HG02943 (cell line): Measurements from ENCODE around the gene PRKAR1A.
"Not testable (repeated sequence)": the region's sequence is repeated elsewhere in the genome, so short reads cannot be mapped to it uniquely, and the experiment has no call there.

Experiments used
- ATAC-seq: cut with Tn5 transposase; IDR thresholded peaks from one replicate; pipeline ENCODE4 v1.9.1; 2021; ENCODE audit warnings: mild to moderate bottlenecking, low read depth, moderate library complexity; ENCODE audit not compliant: unreplicated experiment

PRKAR1A gene

GRCh38 chr17:68573338-68573737, 61.1 kb downstream of the PRKAR1A start:
- no peak for ATAC-seq

DNA sequence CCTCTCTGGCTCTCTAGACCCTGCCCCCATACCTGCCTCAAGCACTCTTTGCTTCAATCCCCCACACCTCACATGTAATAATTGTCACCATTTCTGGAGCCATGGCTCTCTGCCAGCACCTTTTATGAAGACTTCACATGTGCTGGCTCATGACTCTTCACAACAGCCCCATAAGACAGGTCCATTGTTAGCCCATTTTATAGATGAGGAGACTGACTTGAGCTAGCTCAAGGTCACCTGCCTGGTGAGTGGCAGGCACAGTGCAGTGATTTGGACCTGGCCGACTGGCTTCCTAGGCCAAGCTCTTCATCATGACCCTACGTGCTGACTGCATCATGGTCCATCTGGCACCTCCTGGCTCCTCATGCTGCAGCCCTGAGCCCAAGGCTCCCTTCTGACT, 63.9 kb downstream of the PRKAR1A start:
- no peak for ATAC-seq

DNA sequence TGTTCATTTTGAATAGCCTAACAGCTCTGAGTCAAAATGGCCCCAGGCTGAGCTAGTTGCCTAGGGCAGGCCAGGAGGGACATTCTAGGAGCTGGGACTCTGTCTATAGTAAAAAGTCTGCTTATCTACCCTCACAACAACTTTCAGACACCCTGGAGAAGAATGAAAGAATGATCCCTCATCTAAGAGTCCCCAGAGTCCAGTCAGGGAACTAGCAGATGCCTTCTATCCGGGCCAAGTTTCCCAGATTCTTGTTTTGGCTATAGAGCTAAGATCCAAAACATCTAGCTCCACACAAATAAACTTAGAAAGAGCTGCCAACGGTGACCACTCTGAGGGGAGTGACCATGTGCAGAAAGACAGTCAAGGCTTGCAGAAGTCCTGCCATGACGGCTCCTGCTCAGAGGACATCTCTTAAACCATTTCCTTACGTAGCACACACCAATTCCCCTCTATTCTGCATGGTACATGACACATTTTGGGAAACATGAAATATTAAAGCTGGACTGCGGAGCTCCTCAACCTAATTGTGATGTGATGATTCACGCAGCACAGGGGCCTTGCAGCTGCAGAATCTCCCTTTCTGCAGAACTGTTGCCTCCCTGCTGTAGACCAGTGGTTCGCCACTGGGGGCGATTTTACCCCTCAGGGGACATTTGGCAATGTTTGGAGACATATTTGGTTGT, 64.7 kb downstream of the PRKAR1A start:
- no peak for ATAC-seq

GRCh38 chr17:68577497-68577821, 65.2 kb downstream of the PRKAR1A start:
- ATAC-seq: no peak

GRCh38 chr17:68578236-68578635, 66.0 kb downstream of the PRKAR1A start:
- no peak for ATAC-seq

- ATAC-seq: no peak
Measured at GRCh38 chr17:68579194-68579927, 67.1 kb downstream of the PRKAR1A start.

DNA sequence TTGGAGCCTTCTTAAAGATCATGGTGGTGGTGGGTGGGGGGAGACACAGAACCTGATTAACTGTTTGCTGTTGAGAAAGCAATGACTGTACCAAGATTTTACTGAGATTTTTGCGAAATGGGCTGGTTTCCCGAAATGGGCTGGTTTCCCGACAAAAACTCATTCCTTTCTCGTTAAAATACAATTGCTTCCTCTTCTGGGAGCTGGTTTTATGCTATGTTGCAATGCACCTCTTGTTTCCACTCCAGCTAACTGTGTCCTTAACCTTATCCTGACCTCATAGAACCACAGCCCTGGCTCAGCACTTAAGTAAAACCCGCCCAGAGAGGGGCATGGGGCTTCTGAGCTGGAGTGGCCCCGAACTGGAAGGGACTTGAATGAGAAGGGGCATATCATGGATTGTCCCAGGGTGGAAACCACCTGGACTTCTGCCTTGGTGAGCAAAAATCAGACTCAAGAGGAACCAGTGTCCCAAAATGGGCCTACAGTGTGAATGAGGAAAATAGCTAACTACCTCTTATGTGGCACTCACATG, 68.1 kb downstream of the PRKAR1A start:
- no peak for ATAC-seq

DNA sequence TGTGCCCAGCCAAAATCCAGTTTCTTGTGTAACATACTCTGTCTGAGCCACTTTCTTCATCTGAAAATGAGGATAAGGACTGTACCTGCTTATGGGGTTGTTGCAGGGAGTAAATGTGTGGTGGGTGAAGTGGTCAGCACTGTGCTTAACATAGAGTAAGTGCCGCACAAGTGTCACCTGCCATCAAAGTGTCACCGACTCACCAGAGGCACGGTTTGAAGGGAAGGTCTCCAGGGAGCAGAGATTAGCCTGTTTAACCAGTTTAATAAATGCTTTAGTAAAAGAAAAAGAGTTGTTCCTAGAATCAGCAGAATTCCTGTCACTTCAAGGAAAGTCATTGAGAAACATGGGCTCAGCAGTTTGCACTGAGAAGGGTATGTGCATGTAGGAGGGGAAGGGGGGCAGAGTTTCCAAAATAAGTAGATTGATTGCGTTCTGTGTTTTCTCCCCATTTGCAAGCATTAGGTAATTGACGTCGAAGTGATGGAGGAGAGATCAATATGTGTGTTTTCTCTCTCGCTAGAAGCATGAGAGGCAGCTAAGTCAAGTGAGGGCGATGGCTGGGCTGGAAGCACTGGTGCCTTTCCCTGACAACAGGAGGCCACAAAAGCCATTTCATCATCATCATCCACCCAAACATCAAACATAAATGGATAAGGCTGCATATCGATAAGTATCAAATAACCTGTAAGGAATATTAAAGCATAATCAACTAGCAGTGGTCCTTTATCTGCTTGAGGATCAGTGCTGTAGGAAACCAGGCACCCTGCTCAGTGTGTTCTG, 69.8 kb downstream of the PRKAR1A start:
- no peak for ATAC-seq

DNA sequence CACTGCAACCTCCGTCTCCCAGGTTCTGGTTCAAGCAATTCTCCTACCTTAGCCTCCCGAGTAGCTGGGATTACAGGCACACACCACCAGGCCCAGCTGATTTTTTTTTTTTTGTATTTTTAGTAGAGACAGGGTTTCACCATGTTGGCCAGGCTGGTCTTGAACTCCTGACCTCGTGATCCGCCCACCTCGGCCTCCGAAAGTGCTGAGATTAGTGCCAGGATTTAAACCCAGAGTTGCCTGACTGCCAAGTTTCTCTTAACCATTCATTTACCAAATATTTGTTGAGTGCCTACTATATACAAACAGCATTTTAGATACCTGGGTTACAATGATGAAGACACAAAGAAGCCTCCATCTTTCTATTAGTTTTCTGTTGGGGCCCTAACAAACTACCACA, 70.6 kb downstream of the PRKAR1A start:
- not testable (repeated sequence) for ATAC-seq

- ATAC-seq: no peak
Measured at GRCh38 chr17:68584581-68585303, 72.5 kb downstream of the PRKAR1A start.

- no peak for ATAC-seq
Measured at GRCh38 chr17:68585643-68586042, 73.4 kb downstream of the PRKAR1A start.

- ATAC-seq: no peak
Measured at GRCh38 chr17:68587026-68587425, 74.8 kb downstream of the PRKAR1A start.

GRCh38 chr17:68587847-68588246, 75.6 kb downstream of the PRKAR1A start:
- no peak for ATAC-seq

DNA sequence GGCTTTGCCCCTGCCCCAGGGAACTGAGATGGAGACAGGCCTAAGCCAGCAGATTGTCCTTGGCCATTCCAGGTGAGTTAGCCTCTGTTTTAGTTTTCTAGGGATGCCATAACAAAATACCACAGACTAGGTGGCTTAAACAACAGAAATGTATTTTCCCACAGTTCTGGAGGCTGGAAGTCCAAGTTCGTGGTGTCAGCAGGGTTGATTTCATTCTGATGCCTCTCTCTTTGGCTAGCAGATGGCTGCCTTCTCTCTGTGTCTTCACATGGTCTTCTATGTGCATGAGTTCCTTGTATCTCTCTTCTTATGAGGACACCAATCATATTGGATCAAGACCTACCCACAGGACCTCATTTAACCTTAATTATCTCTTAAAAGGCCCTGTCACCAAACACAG, 76.1 kb downstream of the PRKAR1A start:
- ATAC-seq: no peak

DNA sequence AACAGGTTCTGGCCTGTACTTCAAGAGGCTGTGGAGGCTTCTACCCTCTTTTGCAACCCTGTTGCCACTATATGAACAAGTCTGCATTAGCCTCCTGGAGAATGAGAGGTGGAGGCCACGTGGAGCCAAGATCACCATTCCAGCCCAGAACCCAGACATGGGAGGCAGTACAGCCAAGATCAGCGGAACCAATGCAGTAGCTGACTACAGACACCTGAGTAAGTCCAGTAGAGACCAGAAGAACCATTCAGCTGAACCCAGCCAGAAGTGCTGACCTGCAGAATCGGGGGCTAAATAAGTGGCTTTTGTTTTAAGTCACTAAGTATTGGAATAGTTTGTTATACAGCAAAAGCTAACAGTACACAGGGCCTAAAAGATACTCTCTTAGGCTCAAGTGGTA, 76.9 kb downstream of the PRKAR1A start:
- no peak for ATAC-seq

DNA sequence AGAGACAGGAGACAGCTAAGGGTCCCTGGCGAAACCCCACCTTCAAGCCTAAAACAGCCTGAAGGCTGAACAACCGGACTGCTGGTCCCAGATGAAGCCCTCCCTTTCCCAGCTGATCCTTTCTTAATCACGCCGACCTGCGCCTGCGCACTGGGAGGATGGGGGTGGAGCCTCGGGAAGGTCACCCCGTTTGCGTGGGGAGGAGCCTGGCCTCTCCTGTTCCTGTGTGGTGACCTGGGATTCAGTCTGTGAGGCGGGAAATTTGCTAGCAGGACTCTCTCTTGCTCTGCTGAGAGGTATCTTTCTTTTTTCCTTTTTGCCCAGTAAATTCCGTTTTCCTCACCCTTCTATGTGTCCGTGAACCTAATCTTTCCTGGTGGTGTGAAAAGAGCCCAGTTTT, 79.4 kb downstream of the PRKAR1A start:
- no peak for ATAC-seq

DNA sequence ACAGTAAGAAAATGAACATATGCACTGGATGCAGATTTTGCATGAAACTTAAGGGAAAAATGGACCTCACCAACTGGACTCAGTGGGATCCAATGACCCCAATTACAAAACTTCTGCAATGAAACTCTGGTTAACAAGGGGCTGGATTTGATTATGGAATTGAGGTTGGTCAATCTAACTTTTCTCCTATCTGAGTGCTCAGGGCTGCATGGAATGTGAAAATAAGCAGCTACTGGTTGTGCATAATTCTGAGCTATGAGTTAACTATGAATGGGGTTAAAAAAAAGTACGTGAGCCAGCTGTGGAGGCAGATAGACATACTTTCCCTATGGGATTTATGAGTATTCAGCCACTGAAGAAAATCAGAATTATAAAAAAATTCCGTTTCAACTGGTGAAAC, 79.8 kb downstream of the PRKAR1A start:
- ATAC-seq: no peak

DNA sequence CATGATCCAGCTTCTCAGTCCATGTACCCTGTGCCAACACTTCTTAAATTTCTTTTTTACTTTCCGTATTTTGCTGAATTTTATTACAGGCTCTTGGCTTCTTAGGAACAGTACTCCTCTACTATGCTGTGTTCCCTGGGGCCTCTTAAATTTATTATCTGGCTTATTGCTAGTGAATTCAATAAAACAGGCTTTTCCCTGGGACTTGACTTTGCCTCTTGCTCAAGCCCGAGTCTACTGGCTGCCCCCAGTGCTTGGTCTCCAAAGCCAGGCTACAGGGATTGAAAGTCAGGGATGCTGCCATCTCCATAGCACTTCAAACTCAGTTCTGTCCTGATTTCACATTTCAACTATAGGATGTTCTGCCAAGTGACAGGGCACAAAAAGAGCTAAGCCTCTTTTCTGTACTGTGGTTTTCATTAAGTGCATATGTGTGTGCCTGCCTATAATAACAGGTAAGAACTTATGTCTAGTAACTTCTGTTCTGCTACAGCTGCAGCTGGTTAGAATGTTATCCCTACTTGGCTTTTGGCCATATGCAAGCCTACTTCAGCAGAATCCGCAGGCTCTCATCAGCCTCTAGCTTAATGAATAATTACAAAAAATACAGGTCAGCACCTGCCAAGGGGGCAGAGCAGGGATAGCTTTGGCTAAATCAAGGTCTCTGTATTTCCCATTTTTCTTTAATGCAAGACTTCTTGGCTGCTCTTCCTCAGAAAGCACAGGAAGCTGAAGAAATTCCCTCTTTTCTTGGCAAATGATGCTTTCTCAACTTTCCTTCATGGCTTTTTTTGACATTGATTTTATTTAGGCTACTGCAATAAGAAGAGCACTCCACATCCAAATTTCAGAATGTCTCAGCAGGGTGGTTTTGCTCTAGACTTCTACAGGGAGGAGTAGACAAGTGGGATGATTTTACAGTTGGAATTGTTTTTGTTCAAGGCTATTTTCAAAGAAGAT, 80.7 kb downstream of the PRKAR1A start:
- no peak for ATAC-seq

- ATAC-seq: no peak
Measured at GRCh38 chr17:68594552-68594951, 82.3 kb downstream of the PRKAR1A start.

GRCh38 chr17:68595496-68595895, 83.3 kb downstream of the PRKAR1A start:
- ATAC-seq: no peak
